Activated T-cell treated with anti-CD3 and anti-CD28 coated beads, Interleukin-2, amount 50 U/mL, for 24 hours (primary cell): ENCODE measurements around the gene TPST2.
A peak's percentile ranks its signal among the peaks of the same experiment; 100 is the strongest.

Experiments
- DNase-seq: peaks from one replicate; pipeline ENCODE4 v3.0.0-alpha.2; 2020
- H3K27ac Mint-ChIP-seq: 2 replicates; pipeline ENCODE4 v1.8.0; 2020; ENCODE audit warnings: mild to moderate bottlenecking, mixed read lengths
- H3K27me3 Mint-ChIP-seq: 2 replicates; pipeline ENCODE4 v1.8.0; 2020; ENCODE audit warnings: mixed read lengths
- H3K36me3 Mint-ChIP-seq: 2 replicates; pipeline ENCODE4 v1.8.0; 2020; ENCODE audit warnings: low read depth, mixed read lengths
- H3K4me1 Mint-ChIP-seq: 2 replicates; pipeline ENCODE4 v1.8.0; 2020; ENCODE audit warnings: low read depth, mixed read lengths
- H3K4me3 Mint-ChIP-seq: 2 replicates; pipeline ENCODE4 v1.8.0; 2020; ENCODE audit warnings: mild to moderate bottlenecking, moderate library complexity, mixed read lengths
- H3K9me3 Mint-ChIP-seq: 2 replicates; pipeline ENCODE4 v1.8.0; 2020; ENCODE audit warnings: mixed read lengths

TPST2 gene

DNA sequence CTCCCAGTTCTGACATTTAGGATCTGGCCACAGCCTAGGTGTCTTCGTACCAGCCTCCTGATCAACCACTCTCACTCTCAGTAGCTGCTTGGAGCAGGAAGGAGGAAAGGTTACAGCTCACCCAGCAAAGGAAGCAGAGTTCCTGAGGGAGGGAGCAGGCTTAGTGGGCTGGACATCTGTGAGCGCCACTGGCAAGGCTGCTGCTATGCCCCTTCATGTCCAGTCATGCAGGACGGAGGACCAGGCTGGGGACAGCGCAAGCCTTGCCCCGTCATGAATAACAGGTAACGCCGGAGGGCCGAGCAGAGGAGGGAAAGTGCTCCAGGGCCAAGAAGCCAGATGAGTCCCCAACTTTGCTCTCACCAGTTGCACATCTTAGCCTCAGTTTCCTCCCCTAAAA is 25.8 kb downstream of the TPST2 start:
- H3K27me3 Mint-ChIP-seq: no peaks in the 10 kb centered on the region
- peaks cover 18% of the 10 kb centered on the region for H3K36me3 Mint-ChIP-seq
- peaks cover 35% of the 10 kb centered on the region for H3K4me1 Mint-ChIP-seq
- H3K4me3 Mint-ChIP-seq: no peak overlapping the region
- no peaks in the 10 kb centered on the region for H3K9me3 Mint-ChIP-seq
- no peak for DNase-seq
- H3K27ac Mint-ChIP-seq: no peak overlapping the region

- no peak overlapping the region for H3K4me3 Mint-ChIP-seq
- DNase-seq: no peak
These were observed 26.9 kb downstream of the TPST2 start for GRCh38 chr22:26563022-26563421.

GRCh38 chr22:26561756-26562417 is 28.0 kb downstream of the TPST2 start:
- H3K27me3 Mint-ChIP-seq: no peaks in the 10 kb centered on the region
- no peak for DNase-seq
- H3K4me1 Mint-ChIP-seq: peaks cover 28% of the 10 kb centered on the region
- H3K36me3 Mint-ChIP-seq: peaks cover 23% of the 10 kb centered on the region
- H3K4me3 Mint-ChIP-seq: no peak overlapping the region
- H3K9me3 Mint-ChIP-seq: no peaks in the 10 kb centered on the region
- no peak overlapping the region for H3K27ac Mint-ChIP-seq

More at GRCh38 chr22:26563022-26563421, 26.9 kb downstream of the TPST2 start:
- Mint-ChIP-seq H3K9me3 (no peaks in the 10 kb centered on the region), H3K36me3 (peaks cover 18% of the 10 kb centered on the region), H3K4me1 (peaks cover 31% of the 10 kb centered on the region), H3K27me3 (no peaks in the 10 kb centered on the region), H3K27ac (peak overlapping the region; percentile 47)

- Mint-ChIP-seq H3K9me3 (no peaks in the 10 kb centered on the region), H3K4me3 (no peak overlapping the region), H3K27me3 (no peaks in the 10 kb centered on the region), H3K36me3 (peaks cover 31% of the 10 kb centered on the region), H3K4me1 (peaks cover 22% of the 10 kb centered on the region), H3K27ac (no peak overlapping the region)
- no peak for DNase-seq
These were observed 29.9 kb downstream of the TPST2 start for GRCh38 chr22:26559961-26560575.

GRCh38 chr22:26558248-26558895 is 31.6 kb downstream of the TPST2 start:
- H3K9me3 Mint-ChIP-seq: no peaks in the 10 kb centered on the region
- H3K27ac Mint-ChIP-seq: peak overlapping the region; percentile 48
- no peak for DNase-seq
- H3K4me3 Mint-ChIP-seq: no peak overlapping the region
- H3K27me3 Mint-ChIP-seq: no peaks in the 10 kb centered on the region
- peaks cover 24% of the 10 kb centered on the region for H3K4me1 Mint-ChIP-seq
- peaks cover 19% of the 10 kb centered on the region for H3K36me3 Mint-ChIP-seq

DNA sequence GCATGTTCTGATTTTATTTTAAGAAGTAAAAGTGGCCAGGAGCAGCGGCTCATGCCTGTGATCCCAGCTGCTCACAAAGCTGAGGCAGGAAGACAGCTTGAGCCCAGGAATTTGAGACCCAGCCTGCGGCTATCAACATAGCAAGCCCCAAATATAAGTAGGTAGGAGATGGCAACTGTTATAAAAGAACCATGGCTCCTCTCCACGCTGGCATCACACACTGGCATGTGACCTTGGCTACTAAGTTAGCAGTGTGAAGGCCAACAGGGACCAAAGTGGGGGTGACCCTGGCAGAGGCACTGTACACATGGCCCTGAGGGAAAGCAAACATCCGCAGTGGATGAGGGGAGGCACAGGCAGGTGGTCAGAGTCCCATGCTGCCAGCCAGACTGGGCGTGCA is 33.0 kb downstream of the TPST2 start:
- Mint-ChIP-seq H3K4me1 (peaks cover 29% of the 10 kb centered on the region), H3K9me3 (no peaks in the 10 kb centered on the region), H3K36me3 (peaks cover 19% of the 10 kb centered on the region), H3K27me3 (no peaks in the 10 kb centered on the region), H3K4me3 (no peak overlapping the region), H3K27ac (no peak overlapping the region)
- DNase-seq: no peak

- no peaks in the 10 kb centered on the region for H3K9me3 Mint-ChIP-seq
- no peak overlapping the region for H3K27ac Mint-ChIP-seq
- peaks cover 29% of the 10 kb centered on the region for H3K4me1 Mint-ChIP-seq
- DNase-seq: no peak
- H3K4me3 Mint-ChIP-seq: no peak overlapping the region
- peaks cover 22% of the 10 kb centered on the region for H3K36me3 Mint-ChIP-seq
- H3K27me3 Mint-ChIP-seq: no peaks in the 10 kb centered on the region
These were observed 34.5 kb downstream of the TPST2 start for GRCh38 chr22:26555478-26555877.

GRCh38 chr22:26554956-26555355 is 35.0 kb downstream of the TPST2 start:
- Mint-ChIP-seq H3K27me3 (no peaks in the 10 kb centered on the region), H3K27ac (peak overlapping the region; percentile 6), H3K4me1 (peaks cover 32% of the 10 kb centered on the region), H3K9me3 (no peaks in the 10 kb centered on the region), H3K4me3 (no peak overlapping the region), H3K36me3 (peaks cover 26% of the 10 kb centered on the region)
- DNase-seq: no peak

DNA sequence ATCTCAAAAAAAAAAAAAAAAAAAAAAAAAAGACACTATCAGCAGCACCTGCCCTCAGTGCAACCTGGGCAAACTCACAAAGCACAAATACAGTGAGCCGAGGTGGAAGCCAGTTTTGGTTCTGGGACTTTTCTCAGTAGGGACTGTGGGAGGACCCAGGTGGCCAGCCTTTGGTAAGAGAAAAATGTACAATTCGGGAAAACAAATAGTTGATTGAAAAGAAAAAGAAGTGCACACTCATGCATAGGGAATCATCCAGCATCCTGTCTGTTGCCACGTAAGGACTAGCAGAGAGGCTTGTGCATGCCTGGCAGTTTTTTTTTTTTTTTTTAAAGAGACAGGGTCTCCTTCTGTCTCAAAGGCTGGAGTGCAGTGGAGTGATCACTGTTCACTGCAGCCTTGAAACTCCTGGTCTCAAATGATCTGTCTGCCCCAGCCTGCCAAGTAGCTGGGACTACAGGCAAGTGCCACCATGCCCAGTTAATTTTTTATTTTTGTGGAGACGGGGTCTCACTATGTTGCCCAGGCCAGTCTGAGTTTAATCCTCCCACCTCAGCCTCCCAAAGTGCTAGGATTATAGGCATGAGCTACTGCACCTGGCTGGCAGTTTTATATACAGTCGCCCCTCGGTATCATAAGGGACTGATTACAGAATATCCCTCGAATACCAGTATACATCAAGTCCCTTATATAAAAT is 36.7 kb downstream of the TPST2 start:
- H3K4me1 Mint-ChIP-seq: peaks cover 31% of the 10 kb centered on the region

DNA sequence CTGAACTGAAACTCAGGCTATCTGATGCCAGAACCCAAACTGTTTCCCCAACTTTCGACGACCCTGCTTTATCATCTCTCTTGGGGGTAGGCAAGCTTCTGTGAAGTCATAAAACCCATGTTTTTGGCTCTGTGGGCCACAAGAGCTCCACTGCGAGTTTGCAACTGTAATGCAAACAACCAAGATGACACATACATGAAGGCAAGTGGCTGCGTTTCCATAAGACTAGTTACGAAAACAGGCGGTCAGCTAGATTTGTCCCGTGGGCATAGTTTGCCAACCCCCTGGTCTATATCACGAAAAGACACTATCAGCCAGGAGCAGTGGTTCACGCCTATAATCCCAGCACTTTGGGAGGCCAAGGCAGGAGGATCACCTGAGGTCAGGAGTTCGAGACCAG is 37.5 kb downstream of the TPST2 start:
- Mint-ChIP-seq H3K27me3 (no peaks in the 10 kb centered on the region), H3K4me1 (peaks cover 35% of the 10 kb centered on the region), H3K4me3 (no peak overlapping the region)

More for the DNA sequence above, 36.7 kb downstream of the TPST2 start:
- H3K27ac Mint-ChIP-seq: peak overlapping the region; percentile 50
- no peaks in the 10 kb centered on the region for H3K9me3 Mint-ChIP-seq
- H3K27me3 Mint-ChIP-seq: no peaks in the 10 kb centered on the region
- DNase-seq: no peak
- peaks cover 28% of the 10 kb centered on the region for H3K36me3 Mint-ChIP-seq
- no peak overlapping the region for H3K4me3 Mint-ChIP-seq

DNA sequence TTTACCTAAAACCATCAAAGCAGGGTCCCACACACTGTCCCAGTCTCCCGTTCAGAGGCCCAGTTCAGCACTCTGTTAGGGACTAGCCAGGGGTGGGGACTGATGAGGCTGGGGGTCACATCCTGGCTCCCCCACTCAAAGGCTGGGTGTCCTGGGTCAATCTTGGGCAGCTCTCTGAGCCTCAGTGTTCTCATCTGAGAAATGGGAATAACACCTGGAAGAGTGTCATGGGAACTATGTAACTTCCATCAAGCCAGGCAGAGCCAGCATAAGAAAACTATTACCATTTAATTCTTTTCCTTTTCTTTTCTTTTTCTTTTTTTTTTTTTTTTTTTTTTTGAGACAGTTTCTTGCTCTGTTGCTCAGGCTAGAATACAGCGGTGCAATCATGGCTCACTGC is 38.4 kb downstream of the TPST2 start:
- no peak for DNase-seq
- H3K27ac Mint-ChIP-seq: peak overlapping the region; percentile 55
- peaks cover 41% of the 10 kb centered on the region for H3K4me1 Mint-ChIP-seq
- no peaks in the 10 kb centered on the region for H3K27me3 Mint-ChIP-seq
- H3K36me3 Mint-ChIP-seq: peaks cover 36% of the 10 kb centered on the region
- H3K9me3 Mint-ChIP-seq: no peaks in the 10 kb centered on the region
- H3K4me3 Mint-ChIP-seq: no peak overlapping the region

More for the DNA sequence above, 37.5 kb downstream of the TPST2 start:
- DNase-seq: no peak
- Mint-ChIP-seq H3K36me3 (peaks cover 30% of the 10 kb centered on the region), H3K27ac (no peak overlapping the region), H3K9me3 (no peaks in the 10 kb centered on the region)

DNA sequence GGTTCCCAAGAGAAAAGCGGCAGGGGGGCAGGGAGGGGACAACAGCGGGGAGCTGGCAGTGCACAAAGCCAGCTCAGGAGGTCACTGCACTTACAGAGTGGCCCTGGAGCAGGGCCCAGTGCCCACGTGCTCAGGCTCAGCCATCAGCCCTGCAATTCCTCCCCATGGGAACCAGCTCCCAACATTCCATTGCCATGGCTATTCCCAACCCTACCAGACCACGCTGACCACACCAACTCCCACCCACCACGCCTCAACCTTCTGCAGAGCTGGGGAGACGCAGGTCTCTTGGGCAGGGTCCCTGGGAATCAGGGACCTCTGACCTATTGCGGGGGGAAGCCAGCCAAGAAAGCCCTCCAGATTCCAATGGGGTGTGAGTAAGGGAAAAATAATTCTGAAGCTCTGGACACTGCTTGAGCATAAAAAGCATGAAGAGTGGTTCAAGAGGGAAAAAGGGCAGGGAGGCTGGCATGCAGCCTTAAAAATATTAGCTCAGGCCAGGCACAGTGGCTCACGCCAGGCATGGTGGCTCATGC is 39.4 kb downstream of the TPST2 start:
- Mint-ChIP-seq H3K4me3 (no peak overlapping the region), H3K36me3 (peaks cover 33% of the 10 kb centered on the region), H3K4me1 (peaks cover 41% of the 10 kb centered on the region), H3K27me3 (no peaks in the 10 kb centered on the region), H3K9me3 (no peaks in the 10 kb centered on the region), H3K27ac (no peak overlapping the region)
- no peak for DNase-seq

- Mint-ChIP-seq H3K27me3 (no peaks in the 10 kb centered on the region), H3K4me1 (peaks cover 46% of the 10 kb centered on the region), H3K36me3 (peaks cover 35% of the 10 kb centered on the region), H3K9me3 (no peaks in the 10 kb centered on the region), H3K4me3 (no peak overlapping the region), H3K27ac (peak overlapping the region; percentile 3)
- no peak for DNase-seq
These were observed 39.9 kb downstream of the TPST2 start for GRCh38 chr22:26549902-26550497.

DNA sequence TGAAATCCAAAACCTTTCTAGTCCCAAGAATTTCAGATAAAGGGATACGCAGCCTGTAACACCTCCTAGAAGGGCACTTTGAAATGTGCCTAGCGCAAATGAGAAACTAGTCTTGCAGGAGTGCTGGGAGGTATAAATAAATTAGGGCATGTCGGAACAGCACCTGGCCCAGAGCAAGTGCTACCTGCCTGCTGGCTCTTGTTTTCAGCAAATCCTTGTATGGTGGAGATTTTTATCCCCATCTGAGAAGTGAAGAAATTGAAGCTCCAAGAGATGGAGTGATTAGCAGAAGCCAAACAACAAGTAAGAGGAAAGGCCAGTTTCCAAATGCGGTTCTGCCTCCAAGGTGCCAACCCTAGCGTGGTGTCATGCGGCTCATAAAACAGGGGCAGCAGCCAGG is 40.9 kb downstream of the TPST2 start:
- peaks cover 45% of the 10 kb centered on the region for H3K4me1 Mint-ChIP-seq
- no peak for DNase-seq
- H3K4me3 Mint-ChIP-seq: no peak overlapping the region
- no peaks in the 10 kb centered on the region for H3K27me3 Mint-ChIP-seq
- peaks cover 35% of the 10 kb centered on the region for H3K36me3 Mint-ChIP-seq
- H3K9me3 Mint-ChIP-seq: no peaks in the 10 kb centered on the region
- no peak overlapping the region for H3K27ac Mint-ChIP-seq
